Mammary epithelial cell (primary cell): ENCODE results near the gene SLC26A6.

Source experiments
- CTCF ChIP-seq, 2 donors: IDR thresholded peaks in 1 of 2; conservative IDR thresholded peaks in 1 of 2; 2 replicates each; pipeline ENCODE4 v1.5.1; 2011 to 2012; ENCODE audit warnings: inconsistent platforms in 2 of 2, low read length in 2 of 2, mild to moderate bottlenecking in 2 of 2, control low read depth in 1 of 2, low read depth in 1 of 2; ENCODE audit not compliant: insufficient read depth in 1 of 2; ENCODE audit errors: extremely low read depth in 1 of 2
- EZH2 ChIP-seq: IDR thresholded peaks from 2 replicates; pipeline ENCODE4 v1.6.1; 2012; ENCODE audit warnings: low read length, inconsistent platforms, borderline replicate concordance

GRCh38 chr3:48617559-48617958 is 17.7 kb downstream of the SLC26A6 start:
- TF ChIP-seq CTCF (conservative IDR thresholded peaks at IDR 0.05 in 1 of 2, IDR thresholded peaks at IDR 0.05 in 1 of 2; ENCODE audit: extremely low read depth in 1 of 2, insufficient read depth in 1 of 2, low read depth in 1 of 2, low read length in 2 of 2), result no peak
- TF ChIP-seq EZH2, result no peak
